ENCODE measurements around the gene KRTAP21-2.
"Not testable (repeated sequence)": the region's sequence is repeated elsewhere in the genome, so short reads cannot be mapped to it uniquely, and the experiment has no call there.

Gene KRTAP21-2

GRCh38 chr21:30747159-30747558, at the start of gene KRTAP21-2:
Gene KRTAP21-2 (minus strand): TSS chr21:30747259. CDS start chr21:30747202, 57 bp downstream.
- no peak for DNase-seq (ENCODE audit: low spot score)

DNA sequence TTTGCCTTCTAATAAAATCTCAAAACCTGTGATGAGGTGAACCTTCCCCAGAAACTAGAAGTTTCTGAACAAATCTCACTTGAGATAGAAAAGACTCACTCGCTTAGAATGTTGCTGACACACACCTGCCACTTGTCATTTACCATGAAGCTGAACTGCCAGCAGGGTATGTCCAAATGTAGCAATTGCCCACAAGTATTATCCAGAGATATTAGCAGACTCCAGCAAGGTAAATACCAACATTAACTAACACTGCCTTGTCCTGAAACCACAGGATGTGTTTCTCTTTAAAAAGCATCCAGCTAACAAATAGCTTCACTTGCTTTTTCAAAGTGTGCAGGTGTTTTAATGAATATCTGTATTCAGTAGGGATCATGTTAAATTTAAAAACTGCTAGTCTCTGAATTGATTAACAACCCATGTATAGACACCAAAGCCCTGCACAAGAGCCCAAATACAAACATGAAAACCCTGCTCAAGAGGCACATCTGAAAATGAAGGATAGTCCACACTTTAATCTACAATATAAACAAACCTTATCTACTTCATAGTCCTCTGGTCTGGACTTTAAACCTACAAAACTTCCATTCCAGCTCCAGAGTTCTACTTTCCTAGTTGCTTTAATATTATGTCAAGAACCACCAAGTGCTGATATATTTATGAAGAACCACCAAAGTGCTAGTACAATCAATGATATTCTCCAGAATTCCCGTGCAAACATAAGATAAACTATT, 46.7 kb upstream of the KRTAP21-2 start:
- DNase-seq (ENCODE audit: low spot score), result peak; percentile 49

DNA sequence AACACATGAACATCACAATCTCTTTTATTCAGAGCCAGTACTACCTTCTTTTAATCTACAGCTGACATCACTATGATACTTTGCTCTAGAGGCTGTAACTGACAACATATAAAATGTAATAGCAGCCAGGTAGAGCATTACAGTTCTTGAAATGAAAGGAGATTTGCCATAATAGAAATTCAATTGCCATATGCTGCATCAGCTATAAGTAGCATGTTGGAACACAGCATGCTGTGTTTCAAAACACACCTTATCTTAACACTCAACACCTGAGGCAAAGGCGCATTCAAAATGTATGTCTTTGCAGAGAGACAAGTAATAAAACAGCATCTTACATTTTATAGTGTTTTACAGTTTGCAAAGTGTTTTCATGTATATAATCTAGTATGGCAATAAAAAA, 32.2 kb upstream of the KRTAP21-2 start:
- DNase-seq (ENCODE audit: low spot score), result no peak

DNA sequence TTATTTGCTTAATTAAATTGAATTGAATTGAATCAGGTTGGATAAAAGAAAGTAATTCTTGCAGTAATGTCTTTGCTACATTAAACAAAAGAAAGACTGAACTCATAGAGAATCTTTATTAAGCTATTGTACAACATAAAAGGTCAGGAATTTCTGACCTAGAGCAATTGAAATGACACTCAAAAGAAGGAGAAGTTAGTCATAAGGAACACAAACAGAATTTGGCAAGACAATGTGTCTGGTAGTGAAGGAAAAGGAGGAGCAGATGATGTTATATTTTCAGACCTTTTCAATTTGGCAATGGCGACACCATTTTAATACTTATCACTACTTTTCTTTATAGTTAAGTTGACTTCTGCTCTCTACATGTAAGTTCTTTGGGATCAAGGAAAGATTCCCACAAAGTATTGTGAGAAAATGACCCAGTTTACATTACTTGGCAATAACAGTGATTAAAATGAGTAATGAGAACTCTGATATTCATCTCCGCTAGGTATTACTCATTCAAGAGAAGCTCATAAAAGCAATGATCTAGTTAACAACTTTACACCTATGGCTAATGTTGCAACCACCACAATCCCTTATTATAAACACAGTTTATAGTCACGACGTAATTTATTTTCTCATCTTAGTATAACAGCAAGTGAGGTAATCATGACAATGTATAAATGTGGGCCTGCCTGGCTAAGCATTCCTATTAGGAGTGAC, 22.8 kb upstream of the KRTAP21-2 start:
- no peak for DNase-seq (ENCODE audit: low spot score)

GRCh38 chr21:30760776-30761175, 13.7 kb upstream of the KRTAP21-2 start:
- DNase-seq (ENCODE audit: low spot score), result no peak

GRCh38 chr21:30758306-30758705, 11.2 kb upstream of the KRTAP21-2 start:
- no peak for DNase-seq (ENCODE audit: low spot score)

- not testable (repeated sequence) for DNase-seq (ENCODE audit: low spot score)
Measured at GRCh38 chr21:30755328-30755727, 8.3 kb upstream of the KRTAP21-2 start, which contains the start of gene KRTAP21-1. Gene KRTAP21-1 (minus strand): TSS chr21:30755428. CDS start chr21:30755378, 50 bp downstream.

GRCh38 chr21:30740462-30740861, 6.6 kb downstream of the KRTAP21-2 start:
- no peak for DNase-seq (ENCODE audit: low spot score)

- no peak for DNase-seq (ENCODE audit: low spot score)
Measured at GRCh38 chr21:30733026-30733425, 14.0 kb downstream of the KRTAP21-2 start.

GRCh38 chr21:30726726-30727125, 20.3 kb downstream of the KRTAP21-2 start:
- DNase-seq (ENCODE audit: low spot score), result no peak

DNA sequence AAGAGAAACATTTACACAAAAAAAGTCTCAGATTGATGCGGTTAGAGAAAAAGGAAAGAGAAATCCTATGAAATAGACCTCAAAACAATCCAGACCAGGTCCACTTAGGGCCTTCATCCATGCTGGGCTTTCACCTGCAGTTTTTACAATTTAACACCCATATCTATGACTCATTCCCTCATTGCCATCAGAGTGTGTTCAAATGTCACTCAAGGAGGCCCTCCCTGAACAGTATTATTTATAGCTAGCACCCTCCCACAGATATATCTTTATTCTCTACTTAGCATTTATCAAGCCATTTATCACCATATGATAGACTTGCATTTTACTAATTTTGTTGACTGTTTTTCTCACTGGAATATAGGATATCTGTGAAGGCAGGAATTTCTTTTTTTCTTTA, 27.7 kb downstream of the KRTAP21-2 start:
- no peak for DNase-seq (ENCODE audit: low spot score)

DNA sequence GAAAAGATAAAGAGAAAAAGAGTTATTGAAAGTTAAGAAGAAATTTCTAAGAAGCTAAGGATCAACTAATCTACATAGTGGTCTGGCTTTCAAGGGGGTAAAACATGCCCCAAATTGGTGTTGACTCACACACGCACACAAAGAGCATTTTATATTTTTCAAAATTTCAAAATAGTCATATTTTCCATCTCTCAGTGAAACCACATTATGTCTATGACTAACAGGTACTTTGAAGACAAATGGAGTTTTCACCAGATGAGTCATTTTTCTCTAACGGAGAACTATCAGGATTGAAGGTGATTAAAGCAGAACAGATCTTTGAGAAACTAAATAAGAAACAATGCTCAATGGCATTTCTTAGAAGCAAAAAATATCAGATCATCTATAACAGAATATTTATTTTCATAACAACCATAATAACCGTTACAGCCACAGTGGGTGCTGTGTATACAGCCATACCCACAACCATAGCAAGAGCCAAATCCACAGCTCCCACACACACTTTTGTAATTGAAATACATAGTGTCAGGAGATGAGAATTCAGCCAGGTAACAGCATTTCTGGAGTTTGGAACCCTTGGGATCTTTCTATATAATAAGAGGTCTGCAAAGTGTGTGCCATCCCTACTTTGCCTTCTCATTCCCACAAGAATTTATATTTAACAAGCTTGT, 28.7 kb downstream of the KRTAP21-2 start, which contains the start of gene KRTAP21-3:
TSS of gene KRTAP21-3 (minus strand) at position 539 of the 671 bp plus-strand sequence. CDS start at position 521, 18 bp downstream.
- DNase-seq (ENCODE audit: low spot score), result no peak

DNA sequence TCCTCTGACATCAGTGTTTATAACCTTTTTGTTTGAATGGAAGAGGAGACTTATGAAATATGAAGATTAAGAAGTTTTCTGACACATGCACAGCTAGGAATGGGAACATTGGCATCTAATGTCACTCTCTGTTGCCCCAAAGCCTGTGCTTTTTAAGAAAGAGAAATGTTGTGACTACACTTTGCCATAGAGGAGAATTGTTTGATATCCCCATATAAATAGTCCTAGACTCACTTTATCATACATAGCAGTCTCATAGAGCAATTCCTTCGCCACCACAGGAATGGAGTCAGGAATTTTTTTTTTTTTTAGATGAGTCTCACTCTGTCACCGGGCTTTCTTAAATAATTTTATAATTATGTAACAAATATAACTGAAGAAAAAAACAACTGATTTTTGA, 30.0 kb downstream of the KRTAP21-2 start:
- no peak for DNase-seq (ENCODE audit: low spot score)

- no peak for DNase-seq (ENCODE audit: low spot score)
Measured at GRCh38 chr21:30714946-30715345, 32.1 kb downstream of the KRTAP21-2 start.

GRCh38 chr21:30714456-30714855, 32.6 kb downstream of the KRTAP21-2 start:
- DNase-seq (ENCODE audit: low spot score), result no peak

- DNase-seq (ENCODE audit: low spot score), result no peak
Measured at GRCh38 chr21:30713766-30714165, 33.3 kb downstream of the KRTAP21-2 start.

GRCh38 chr21:30710499-30710898, 36.6 kb downstream of the KRTAP21-2 start:
- no peak for DNase-seq (ENCODE audit: low spot score)

GRCh38 chr21:30707409-30707808, 39.6 kb downstream of the KRTAP21-2 start:
- DNase-seq (ENCODE audit: low spot score), result no peak
